GM23338 (cell line): ENCODE data around the gene MEGF6. TPM values are rescaled to one million over a fixed set of nuclear protein-coding genes. Genes with fewer than 3 reads are reported as not detected.

Experiments used
- ATAC-seq: fragments of 200-7000 bp; cut with Tn5 transposase; 3 replicates; pipeline ENCODE4 v1.9.1; 2020
- DNase-seq: peaks from one replicate; pipeline ENCODE4 v3.0.0-alpha.2; 2015; ENCODE audit warnings: low spot score
- H2AFZ ChIP-seq: fragments of 200-600 bp; sonication (generic); 2 replicates; pipeline ENCODE4 v1.8.0; 2016; ENCODE audit warnings: antibody characterized with exemption, mild to moderate bottlenecking, moderate library complexity
- H3F3A ChIP-seq: fragments of 200-600 bp; sonication (generic); replicated peaks from 2 replicates; pipeline ENCODE4 v1.8.0; 2017; ENCODE audit warnings: antibody characterized with exemption, mixed run types, low read depth
- H3K27ac ChIP-seq: fragments of 200-600 bp; sonication (generic); 2 replicates; pipeline ENCODE4 v1.6.1; 2016; ENCODE audit warnings: low read depth
- H3K27me3 ChIP-seq: fragments of 200-600 bp; sonication (generic); 2 replicates; pipeline ENCODE4 v1.8.0; 2016; ENCODE audit warnings: mild to moderate bottlenecking, mixed run types, moderate library complexity; ENCODE audit not compliant: insufficient read depth
- H3K36me3 ChIP-seq: fragments of 200-600 bp; sonication (generic); 2 replicates; pipeline ENCODE4 v1.8.0; 2016; ENCODE audit warnings: mild to moderate bottlenecking; ENCODE audit not compliant: insufficient read depth
- H3K4me1 ChIP-seq: fragments of 200-600 bp; sonication (generic); 2 replicates; pipeline ENCODE4 v1.8.0; 2016; ENCODE audit warnings: mild to moderate bottlenecking, moderate library complexity; ENCODE audit not compliant: insufficient read depth
- H3K4me2 ChIP-seq: fragments of 200-600 bp; sonication (generic); 2 replicates; pipeline ENCODE4 v1.7.1; 2017; ENCODE audit warnings: mixed run types
- H3K4me3 ChIP-seq: fragments of 200-600 bp; sonication (generic); 2 replicates; pipeline ENCODE4 v1.6.1; 2016; ENCODE audit warnings: mixed run types
- H3K79me2 ChIP-seq: fragments of 200-600 bp; sonication (generic); replicated peaks from 2 replicates; pipeline ENCODE4 v1.8.0; 2017; ENCODE audit warnings: mild to moderate bottlenecking; ENCODE audit not compliant: insufficient read depth
- H3K9me2 ChIP-seq: fragments of 200-600 bp; sonication (generic); 2 replicates; pipeline ENCODE4 v1.8.0; 2017; ENCODE audit not compliant: insufficient read depth
- H4K20me1 ChIP-seq: fragments of 200-600 bp; sonication (generic); replicated peaks from 2 replicates; pipeline ENCODE4 v1.8.0; 2017; ENCODE audit warnings: mild to moderate bottlenecking; ENCODE audit not compliant: insufficient read depth
- H3K27ac Mint-ChIP-seq: 2 replicates; pipeline ENCODE4 v1.8.0; 2020; ENCODE audit warnings: inconsistent platforms, mild to moderate bottlenecking, moderate library complexity, mixed read lengths
- H3K27me3 Mint-ChIP-seq: 3 replicates; pipeline ENCODE4 v1.8.0; 2022; ENCODE audit warnings: low read depth, mild to moderate bottlenecking, moderate library complexity, mixed read lengths, inconsistent platforms; ENCODE audit not compliant: insufficient read depth, poor library complexity
- H3K36me3 Mint-ChIP-seq: 3 replicates; pipeline ENCODE4 v1.8.0; 2021; ENCODE audit warnings: low read depth, mild to moderate bottlenecking, inconsistent platforms, moderate library complexity, mixed read lengths
- H3K4me1 Mint-ChIP-seq: 3 replicates; pipeline ENCODE4 v1.8.0; 2020; ENCODE audit warnings: mild to moderate bottlenecking, inconsistent platforms, mixed read lengths
- H3K4me3 Mint-ChIP-seq: 3 replicates; pipeline ENCODE4 v1.8.0; 2021; ENCODE audit warnings: moderate library complexity, mild to moderate bottlenecking, inconsistent platforms, mixed read lengths
- H3K9me3 Mint-ChIP-seq: 3 replicates; pipeline ENCODE4 v1.8.0; 2020; ENCODE audit warnings: moderate library complexity, mild to moderate bottlenecking, inconsistent platforms, mixed read lengths
- EZH2 ChIP-seq: fragments of 200-600 bp; sonication (generic); IDR thresholded peaks from one replicate; pipeline ENCODE4 v1.8.0; 2017; ENCODE audit warnings: antibody characterized with exemption, mild to moderate bottlenecking, low read depth; ENCODE audit not compliant: unreplicated experiment
- EZH2phosphoT487 ChIP-seq: fragments of 200-600 bp; sonication (generic); IDR thresholded peaks from one replicate; pipeline ENCODE4 v1.8.1; 2018; ENCODE audit warnings: antibody characterized with exemption; ENCODE audit not compliant: unreplicated experiment
- JUNB ChIP-seq: IDR thresholded peaks from one replicate; pipeline ENCODE4 v1.6.1; 2016; ENCODE audit warnings: antibody characterized with exemption; ENCODE audit not compliant: unreplicated experiment
- NANOG ChIP-seq: IDR thresholded peaks from 2 replicates; pipeline ENCODE4 v1.6.1; 2016; ENCODE audit warnings: antibody characterized with exemption, borderline replicate concordance
- POLR2AphosphoS5 ChIP-seq: IDR thresholded peaks from 2 replicates; pipeline ENCODE4 v1.6.1; 2016; ENCODE audit warnings: antibody characterized with exemption, low read depth
- STAT1 ChIP-seq: IDR thresholded peaks from one replicate; pipeline ENCODE4 v1.6.1; 2016; ENCODE audit warnings: antibody characterized with exemption; ENCODE audit not compliant: unreplicated experiment
- ZNF114 ChIP-seq: fragments of 250-450 bp; sonication (Bioruptor Pico); IDR thresholded peaks from 2 replicates; pipeline ENCODE4 v1.5.0; 2020; ENCODE audit warnings: mild to moderate bottlenecking, moderate library complexity
- polyA plus RNA-seq: library from polyadenylated mRNA; unstranded; fragments of >200 nt; fragmentation: Nextera tagmentation; extraction: Ambion mirVana; gene quantifications from 2 replicates; pipeline ENCODE4 v1.2.1, GENCODE V29; 2016
- total RNA-seq: library from RNA; depleted of rRNA; stranded (reverse); fragments of >200 nt; shearing (Covaris generic); gene quantifications from 2 replicates; pipeline ENCODE4 v1.2.3, GENCODE V29; 2014
- TF ChIP-seq, protein P1 (sequence below): IDR thresholded peaks from 2 replicates; pipeline ENCODE4 v1.6.1; 2016; ENCODE audit warnings: antibody characterized with exemption
- TF ChIP-seq, protein P2 (sequence below), 2 experiments: fragments of 200-600 bp in 1 of 2; sonication (generic) in 1 of 2; conservative IDR thresholded peaks; 2 replicates each; pipeline versions ENCODE4 v1.5.1 to v1.6.1; 2016 to 2017; ENCODE audit warnings: antibody characterized with exemption in 2 of 2, low read depth in 2 of 2, mild to moderate bottlenecking in 2 of 2, moderate library complexity in 1 of 2
- TF ChIP-seq, protein P3 (sequence below): fragments of 250-450 bp; sonication (Bioruptor Pico); IDR thresholded peaks from 2 replicates; pipeline ENCODE4 v1.5.0; 2020; ENCODE audit warnings: mild to moderate bottlenecking, moderate library complexity

Gene MEGF6
- total and polyA plus RNA-seq, 2 experiments from 2014 or later: 4.0 to 21.4 TPM

DNA sequence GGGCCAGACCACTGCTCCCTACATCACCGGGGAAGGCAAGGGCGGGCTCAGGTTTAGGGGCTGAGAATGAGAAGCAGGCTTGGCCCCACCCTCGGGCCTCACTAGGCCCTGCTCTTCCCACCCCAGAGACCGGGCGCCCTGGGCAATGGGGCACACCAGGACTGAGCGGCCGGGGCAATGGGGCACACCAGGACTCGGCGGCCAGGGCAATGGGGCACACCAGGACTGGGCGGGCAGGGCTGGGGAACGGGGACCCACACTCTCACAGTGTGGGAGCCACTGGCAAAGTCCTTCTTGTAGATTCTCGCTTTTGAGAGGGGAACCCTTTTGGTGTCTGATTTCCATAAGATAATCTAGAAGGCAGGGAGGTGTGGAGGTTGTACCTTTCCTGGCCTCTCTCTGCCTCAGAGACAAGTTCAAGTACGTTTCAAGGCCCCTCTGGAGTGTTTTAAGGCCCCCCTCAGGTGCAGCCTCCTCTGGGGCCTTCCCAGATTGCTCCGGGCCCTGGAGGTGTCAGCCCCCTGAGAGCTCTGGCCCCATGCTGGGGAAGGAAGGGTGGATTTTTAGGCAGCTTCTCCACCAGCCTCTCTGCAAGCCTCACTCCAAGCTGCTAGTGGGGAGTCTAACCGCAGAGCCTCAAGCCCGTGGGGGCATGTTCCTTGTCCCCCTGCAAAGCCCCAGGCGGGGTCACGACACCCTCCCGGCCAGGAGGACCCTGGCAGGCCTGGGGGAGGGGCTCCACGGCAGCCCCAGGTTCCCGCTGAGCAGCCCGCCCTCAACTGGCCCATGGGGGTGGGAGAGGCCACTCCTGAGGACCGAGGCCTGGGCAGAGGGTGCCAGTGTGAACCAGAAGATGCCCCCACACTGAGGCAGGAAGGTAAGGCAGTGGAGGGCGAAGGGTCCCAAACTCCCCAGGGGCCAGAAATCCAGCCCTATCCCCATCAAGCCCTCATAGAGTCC is 90.6 kb downstream of the MEGF6 start (continued):
- TF ChIP-seq, protein P1, sequence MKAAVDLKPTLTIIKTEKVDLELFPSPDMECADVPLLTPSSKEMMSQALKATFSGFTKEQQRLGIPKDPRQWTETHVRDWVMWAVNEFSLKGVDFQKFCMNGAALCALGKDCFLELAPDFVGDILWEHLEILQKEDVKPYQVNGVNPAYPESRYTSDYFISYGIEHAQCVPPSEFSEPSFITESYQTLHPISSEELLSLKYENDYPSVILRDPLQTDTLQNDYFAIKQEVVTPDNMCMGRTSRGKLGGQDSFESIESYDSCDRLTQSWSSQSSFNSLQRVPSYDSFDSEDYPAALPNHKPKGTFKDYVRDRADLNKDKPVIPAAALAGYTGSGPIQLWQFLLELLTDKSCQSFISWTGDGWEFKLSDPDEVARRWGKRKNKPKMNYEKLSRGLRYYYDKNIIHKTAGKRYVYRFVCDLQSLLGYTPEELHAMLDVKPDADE: no peak
- TF ChIP-seq ZNF114 (CRISPR knock-in tag) (no peak), EZH2 (no peak)

DNA sequence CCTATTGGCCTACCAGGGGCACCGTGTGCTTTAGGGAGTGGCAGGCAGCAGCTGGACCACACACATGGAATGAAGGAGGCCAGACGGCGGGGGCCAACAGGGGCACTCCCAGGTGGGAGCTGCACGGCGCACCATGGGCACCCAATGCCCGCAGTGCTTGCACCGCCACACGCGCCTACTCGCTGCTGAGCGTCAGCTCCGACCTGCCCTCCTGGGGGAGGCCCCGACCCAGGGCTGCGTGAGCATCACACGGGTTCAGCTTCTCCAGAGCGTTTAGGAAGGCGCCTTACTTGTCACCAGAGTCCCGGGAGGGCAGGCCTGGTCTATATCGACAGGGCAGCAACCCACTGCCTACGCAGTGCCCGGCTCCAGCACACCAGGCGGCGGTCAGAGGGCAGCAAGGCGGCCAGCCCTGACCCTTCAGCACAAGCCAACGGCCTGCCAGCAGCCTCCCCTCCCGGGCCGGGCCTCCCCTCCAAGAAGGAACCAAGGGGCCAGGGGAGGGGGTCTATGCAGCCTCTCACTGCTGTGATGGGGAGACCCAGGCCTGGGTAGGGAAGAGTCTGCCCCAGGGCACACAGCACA is 91.9 kb downstream of the MEGF6 start:
- no peak overlapping the region for H3K27ac ChIP-seq
- H3K4me2 ChIP-seq: no peak overlapping the region
- H3K36me3 ChIP-seq: no peaks in the 10 kb centered on the region
- H3K9me2 ChIP-seq: no peaks in the 10 kb centered on the region
- no peaks in the 10 kb centered on the region for H3F3A ChIP-seq
- H3K4me1 ChIP-seq: no peaks in the 10 kb centered on the region
- no peaks in the 10 kb centered on the region for H3K36me3 Mint-ChIP-seq
- no peaks in the 10 kb centered on the region for H3K79me2 ChIP-seq
- H3K4me3 ChIP-seq: no peak overlapping the region
- H3K27me3 ChIP-seq: no peaks in the 10 kb centered on the region
- H2AFZ ChIP-seq: no peak overlapping the region
- ATAC-seq (no peak), DNase-seq (no peak)
- no peaks in the 10 kb centered on the region for H3K9me3 Mint-ChIP-seq
- H3K4me1 Mint-ChIP-seq: no peaks in the 10 kb centered on the region
- H3K4me3 Mint-ChIP-seq: no peak overlapping the region
- no peaks in the 10 kb centered on the region for H4K20me1 ChIP-seq
- H3K27ac Mint-ChIP-seq: no peak overlapping the region
- H3K27me3 Mint-ChIP-seq: peaks cover 2% of the 10 kb centered on the region
- TF ChIP-seq, protein P1: no peak
- TF ChIP-seq, protein P2, sequence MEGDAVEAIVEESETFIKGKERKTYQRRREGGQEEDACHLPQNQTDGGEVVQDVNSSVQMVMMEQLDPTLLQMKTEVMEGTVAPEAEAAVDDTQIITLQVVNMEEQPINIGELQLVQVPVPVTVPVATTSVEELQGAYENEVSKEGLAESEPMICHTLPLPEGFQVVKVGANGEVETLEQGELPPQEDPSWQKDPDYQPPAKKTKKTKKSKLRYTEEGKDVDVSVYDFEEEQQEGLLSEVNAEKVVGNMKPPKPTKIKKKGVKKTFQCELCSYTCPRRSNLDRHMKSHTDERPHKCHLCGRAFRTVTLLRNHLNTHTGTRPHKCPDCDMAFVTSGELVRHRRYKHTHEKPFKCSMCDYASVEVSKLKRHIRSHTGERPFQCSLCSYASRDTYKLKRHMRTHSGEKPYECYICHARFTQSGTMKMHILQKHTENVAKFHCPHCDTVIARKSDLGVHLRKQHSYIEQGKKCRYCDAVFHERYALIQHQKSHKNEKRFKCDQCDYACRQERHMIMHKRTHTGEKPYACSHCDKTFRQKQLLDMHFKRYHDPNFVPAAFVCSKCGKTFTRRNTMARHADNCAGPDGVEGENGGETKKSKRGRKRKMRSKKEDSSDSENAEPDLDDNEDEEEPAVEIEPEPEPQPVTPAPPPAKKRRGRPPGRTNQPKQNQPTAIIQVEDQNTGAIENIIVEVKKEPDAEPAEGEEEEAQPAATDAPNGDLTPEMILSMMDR (conservative IDR thresholded peaks at IDR 0.05; ENCODE audit: low read depth in 2 of 2): no peak
- TF ChIP-seq POLR2AphosphoS5 (no peak), STAT1 (no peak), NANOG (no peak), ZNF114 (CRISPR knock-in tag) (no peak), JUNB (no peak), EZH2phosphoT487 (no peak)
- TF ChIP-seq, protein P3, sequence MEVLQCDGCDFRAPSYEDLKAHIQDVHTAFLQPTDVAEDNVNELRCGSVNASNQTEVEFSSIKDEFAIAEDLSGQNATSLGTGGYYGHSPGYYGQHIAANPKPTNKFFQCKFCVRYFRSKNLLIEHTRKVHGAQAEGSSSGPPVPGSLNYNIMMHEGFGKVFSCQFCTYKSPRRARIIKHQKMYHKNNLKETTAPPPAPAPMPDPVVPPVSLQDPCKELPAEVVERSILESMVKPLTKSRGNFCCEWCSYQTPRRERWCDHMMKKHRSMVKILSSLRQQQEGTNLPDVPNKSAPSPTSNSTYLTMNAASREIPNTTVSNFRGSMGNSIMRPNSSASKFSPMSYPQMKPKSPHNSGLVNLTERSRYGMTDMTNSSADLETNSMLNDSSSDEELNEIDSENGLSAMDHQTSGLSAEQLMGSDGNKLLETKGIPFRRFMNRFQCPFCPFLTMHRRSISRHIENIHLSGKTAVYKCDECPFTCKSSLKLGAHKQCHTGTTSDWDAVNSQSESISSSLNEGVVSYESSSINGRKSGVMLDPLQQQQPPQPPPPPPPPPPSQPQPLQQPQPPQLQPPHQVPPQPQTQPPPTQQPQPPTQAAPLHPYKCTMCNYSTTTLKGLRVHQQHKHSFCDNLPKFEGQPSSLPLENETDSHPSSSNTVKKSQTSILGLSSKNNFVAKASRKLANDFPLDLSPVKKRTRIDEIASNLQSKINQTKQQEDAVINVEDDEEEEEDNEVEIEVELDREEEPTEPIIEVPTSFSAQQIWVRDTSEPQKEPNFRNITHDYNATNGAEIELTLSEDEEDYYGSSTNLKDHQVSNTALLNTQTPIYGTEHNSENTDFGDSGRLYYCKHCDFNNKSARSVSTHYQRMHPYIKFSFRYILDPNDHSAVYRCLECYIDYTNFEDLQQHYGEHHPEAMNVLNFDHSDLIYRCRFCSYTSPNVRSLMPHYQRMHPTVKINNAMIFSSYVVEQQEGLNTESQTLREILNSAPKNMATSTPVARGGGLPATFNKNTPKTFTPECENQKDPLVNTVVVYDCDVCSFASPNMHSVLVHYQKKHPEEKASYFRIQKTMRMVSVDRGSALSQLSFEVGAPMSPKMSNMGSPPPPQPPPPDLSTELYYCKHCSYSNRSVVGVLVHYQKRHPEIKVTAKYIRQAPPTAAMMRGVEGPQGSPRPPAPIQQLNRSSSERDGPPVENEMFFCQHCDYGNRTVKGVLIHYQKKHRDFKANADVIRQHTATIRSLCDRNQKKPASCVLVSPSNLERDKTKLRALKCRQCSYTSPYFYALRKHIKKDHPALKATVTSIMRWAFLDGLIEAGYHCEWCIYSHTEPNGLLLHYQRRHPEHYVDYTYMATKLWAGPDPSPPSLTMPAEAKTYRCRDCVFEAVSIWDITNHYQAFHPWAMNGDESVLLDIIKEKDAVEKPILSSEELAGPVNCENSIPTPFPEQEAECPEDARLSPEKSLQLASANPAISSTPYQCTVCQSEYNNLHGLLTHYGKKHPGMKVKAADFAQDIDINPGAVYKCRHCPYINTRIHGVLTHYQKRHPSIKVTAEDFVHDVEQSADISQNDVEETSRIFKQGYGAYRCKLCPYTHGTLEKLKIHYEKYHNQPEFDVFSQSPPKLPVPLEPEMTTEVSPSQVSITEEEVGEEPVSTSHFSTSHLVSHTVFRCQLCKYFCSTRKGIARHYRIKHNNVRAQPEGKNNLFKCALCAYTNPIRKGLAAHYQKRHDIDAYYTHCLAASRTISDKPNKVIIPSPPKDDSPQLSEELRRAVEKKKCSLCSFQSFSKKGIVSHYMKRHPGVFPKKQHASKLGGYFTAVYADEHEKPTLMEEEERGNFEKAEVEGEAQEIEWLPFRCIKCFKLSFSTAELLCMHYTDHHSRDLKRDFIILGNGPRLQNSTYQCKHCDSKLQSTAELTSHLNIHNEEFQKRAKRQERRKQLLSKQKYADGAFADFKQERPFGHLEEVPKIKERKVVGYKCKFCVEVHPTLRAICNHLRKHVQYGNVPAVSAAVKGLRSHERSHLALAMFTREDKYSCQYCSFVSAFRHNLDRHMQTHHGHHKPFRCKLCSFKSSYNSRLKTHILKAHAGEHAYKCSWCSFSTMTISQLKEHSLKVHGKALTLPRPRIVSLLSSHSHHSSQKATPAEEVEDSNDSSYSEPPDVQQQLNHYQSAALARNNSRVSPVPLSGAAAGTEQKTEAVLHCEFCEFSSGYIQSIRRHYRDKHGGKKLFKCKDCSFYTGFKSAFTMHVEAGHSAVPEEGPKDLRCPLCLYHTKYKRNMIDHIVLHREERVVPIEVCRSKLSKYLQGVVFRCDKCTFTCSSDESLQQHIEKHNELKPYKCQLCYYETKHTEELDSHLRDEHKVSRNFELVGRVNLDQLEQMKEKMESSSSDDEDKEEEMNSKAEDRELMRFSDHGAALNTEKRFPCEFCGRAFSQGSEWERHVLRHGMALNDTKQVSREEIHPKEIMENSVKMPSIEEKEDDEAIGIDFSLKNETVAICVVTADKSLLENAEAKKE: no peak
